ENCODE measurements around the gene APBB1IP.
"Not testable (repeated sequence)": the region's sequence is repeated elsewhere in the genome, so short reads cannot be mapped to it uniquely, and the experiment has no call there.

Gene APBB1IP

GRCh38 chr10:26486304-26486703 is 48.2 kb downstream of the APBB1IP start:
- Histone ChIP-seq H3K9ac (ENCODE audit: insufficient read length) (no peak overlapping the region), H3K9me3 (ENCODE audit: low read depth, low read length) (no peaks in the 10 kb centered on the region), H3K27ac (no peak overlapping the region), H3K4me3 (no peak overlapping the region), H3K36me3 (ENCODE audit: insufficient read depth, low read length) (no peaks in the 10 kb centered on the region)
- TF ChIP-seq EZH2 (IDR thresholded peaks at IDR 0.05) (no peak), POLR2AphosphoS5 (IDR thresholded peaks at IDR 0.05; ENCODE audit: borderline replicate concordance, low read depth, low read length) (no peak), FOXP2 (optimal IDR thresholded peaks at IDR 0.05; ENCODE audit: control extremely low read depth, extremely low read length, insufficient read depth) (no peak)
- DNase-seq (ENCODE audit: low read depth, low spot score), result no peak

GRCh38 chr10:26486990-26487850 is 49.1 kb downstream of the APBB1IP start:
- no peak for DNase-seq (ENCODE audit: low read depth, low spot score)
- Histone ChIP-seq H3K9me3 (ENCODE audit: low read depth, low read length) (no peaks in the 10 kb centered on the region), H3K9ac (ENCODE audit: insufficient read length) (no peak overlapping the region), H3K27ac (no peak overlapping the region), H3K4me3 (no peak overlapping the region), H3K36me3 (ENCODE audit: insufficient read depth, low read length) (no peaks in the 10 kb centered on the region)
- no peak for TF ChIP-seq FOXP2 (optimal IDR thresholded peaks at IDR 0.05; ENCODE audit: control extremely low read depth, extremely low read length, insufficient read depth)

- H3K36me3 ChIP-seq (ENCODE audit: insufficient read depth, low read length), result no peaks in the 10 kb centered on the region
- no peak overlapping the region for H3K9ac ChIP-seq (ENCODE audit: insufficient read length)
- no peaks in the 10 kb centered on the region for H3K9me3 ChIP-seq (ENCODE audit: low read depth, low read length)
- H3K27ac ChIP-seq, result no peak overlapping the region
- no peak for DNase-seq (ENCODE audit: low read depth, low spot score)
- no peak for TF ChIP-seq POLR2AphosphoS5 (IDR thresholded peaks at IDR 0.05; ENCODE audit: borderline replicate concordance, low read depth, low read length)
- no peak for TF ChIP-seq EZH2 (IDR thresholded peaks at IDR 0.05)
- no peak for TF ChIP-seq FOXP2 (optimal IDR thresholded peaks at IDR 0.05; ENCODE audit: control extremely low read depth, extremely low read length, insufficient read depth)
- H3K4me3 ChIP-seq, result no peak overlapping the region
Measured at GRCh38 chr10:26488344-26488743, 50.2 kb downstream of the APBB1IP start.

- Histone ChIP-seq H3K9me3 (ENCODE audit: low read depth, low read length) (no peaks in the 10 kb centered on the region), H3K9ac (ENCODE audit: insufficient read length) (no peak overlapping the region), H3K27ac (no peak overlapping the region), H3K36me3 (ENCODE audit: insufficient read depth, low read length) (no peaks in the 10 kb centered on the region), H3K4me3 (no peak overlapping the region)
- TF ChIP-seq POLR2AphosphoS5 (IDR thresholded peaks at IDR 0.05; ENCODE audit: borderline replicate concordance, low read depth, low read length), result no peak
- no peak for TF ChIP-seq EZH2 (IDR thresholded peaks at IDR 0.05)
- TF ChIP-seq FOXP2 (optimal IDR thresholded peaks at IDR 0.05; ENCODE audit: control extremely low read depth, extremely low read length, insufficient read depth), result no peak
- no peak for DNase-seq (ENCODE audit: low read depth, low spot score)
Measured at GRCh38 chr10:26489081-26489480, 50.9 kb downstream of the APBB1IP start.

DNA sequence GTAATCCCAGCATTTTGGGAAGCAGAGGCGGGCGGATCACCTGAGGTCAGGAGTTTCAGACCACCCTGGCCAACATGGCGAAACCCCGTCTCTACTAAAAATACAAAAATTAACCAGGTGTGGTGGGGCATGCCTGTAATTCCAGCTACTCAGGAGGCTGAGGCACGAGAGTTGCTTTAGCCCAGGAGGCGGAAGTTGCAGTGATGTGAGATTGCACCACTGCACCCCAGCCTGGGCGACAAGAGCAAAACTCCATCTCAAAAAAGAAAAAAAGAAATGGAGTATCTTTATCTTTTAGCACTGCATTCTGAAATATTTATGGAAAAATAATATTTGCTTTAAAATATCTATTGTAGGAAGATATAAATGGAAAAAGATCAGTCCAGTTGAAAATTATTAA is 52.2 kb downstream of the APBB1IP start:
- not testable (repeated sequence) for H3K9ac ChIP-seq (ENCODE audit: insufficient read length); H3K36me3 ChIP-seq (ENCODE audit: insufficient read depth, low read length); H3K9me3 ChIP-seq (ENCODE audit: low read depth, low read length); H3K27ac ChIP-seq; DNase-seq (ENCODE audit: low read depth, low spot score); H3K4me3 ChIP-seq

- H3K27ac ChIP-seq, result no peak overlapping the region
- H3K4me3 ChIP-seq, result no peak overlapping the region
- H3K9me3 ChIP-seq (ENCODE audit: low read depth, low read length), result no peaks in the 10 kb centered on the region
- DNase-seq (ENCODE audit: low read depth, low spot score), result no peak
- H3K9ac ChIP-seq (ENCODE audit: insufficient read length), result no peak overlapping the region
- TF ChIP-seq FOXP2 (optimal IDR thresholded peaks at IDR 0.05; ENCODE audit: control extremely low read depth, extremely low read length, insufficient read depth), result no peak
- no peak for TF ChIP-seq EZH2 (IDR thresholded peaks at IDR 0.05)
- TF ChIP-seq POLR2AphosphoS5 (IDR thresholded peaks at IDR 0.05; ENCODE audit: borderline replicate concordance, low read depth, low read length), result no peak
- H3K36me3 ChIP-seq (ENCODE audit: insufficient read depth, low read length), result no peaks in the 10 kb centered on the region
Measured at GRCh38 chr10:26491276-26491675, 53.1 kb downstream of the APBB1IP start.

- no peak for TF ChIP-seq EZH2 (IDR thresholded peaks at IDR 0.05)
- no peak for TF ChIP-seq FOXP2 (optimal IDR thresholded peaks at IDR 0.05; ENCODE audit: control extremely low read depth, extremely low read length, insufficient read depth)
- TF ChIP-seq POLR2AphosphoS5 (IDR thresholded peaks at IDR 0.05; ENCODE audit: borderline replicate concordance, low read depth, low read length), result no peak
- Histone ChIP-seq H3K4me3 (no peak overlapping the region), H3K9ac (ENCODE audit: insufficient read length) (no peak overlapping the region), H3K36me3 (ENCODE audit: insufficient read depth, low read length) (no peaks in the 10 kb centered on the region), H3K9me3 (ENCODE audit: low read depth, low read length) (no peaks in the 10 kb centered on the region), H3K27ac (no peak overlapping the region)
- DNase-seq (ENCODE audit: low read depth, low spot score), result no peak
Measured at GRCh38 chr10:26491934-26492333, 53.8 kb downstream of the APBB1IP start.

GRCh38 chr10:26492725-26493124 is 54.6 kb downstream of the APBB1IP start:
- not testable (repeated sequence) for H3K36me3 ChIP-seq (ENCODE audit: insufficient read depth, low read length); DNase-seq (ENCODE audit: low read depth, low spot score)

GRCh38 chr10:26494018-26494417 is 55.9 kb downstream of the APBB1IP start:
- no peak overlapping the region for H3K27ac ChIP-seq
- no peak for DNase-seq (ENCODE audit: low read depth, low spot score)
- TF ChIP-seq EZH2 (IDR thresholded peaks at IDR 0.05) (no peak), FOXP2 (optimal IDR thresholded peaks at IDR 0.05; ENCODE audit: control extremely low read depth, extremely low read length, insufficient read depth) (no peak), POLR2AphosphoS5 (IDR thresholded peaks at IDR 0.05; ENCODE audit: borderline replicate concordance, low read depth, low read length) (no peak)
- no peak overlapping the region for H3K4me3 ChIP-seq
- H3K9me3 ChIP-seq (ENCODE audit: low read depth, low read length), result no peaks in the 10 kb centered on the region
- no peak overlapping the region for H3K9ac ChIP-seq (ENCODE audit: insufficient read length)
- H3K36me3 ChIP-seq (ENCODE audit: insufficient read depth, low read length), result no peaks in the 10 kb centered on the region

More at GRCh38 chr10:26492725-26493124, 54.6 kb downstream of the APBB1IP start:
- not testable (repeated sequence) for H3K9me3 ChIP-seq (ENCODE audit: low read depth, low read length); H3K27ac ChIP-seq; H3K9ac ChIP-seq (ENCODE audit: insufficient read length); H3K4me3 ChIP-seq

All from SK-N-MC (cell line).